Activated gamma-delta T cell treated with anti-CD3 and anti-CD28 coated beads, Interleukin-2, amount 50 U/mL, for 16 hours (primary cell): ENCODE data around the gene THSD4.

ENCODE experiments used
- DNase-seq: peaks from one replicate; pipeline ENCODE4 v3.0.0-alpha.2; 2020; ENCODE audit warnings: low read depth

The THSD4 gene

DNA sequence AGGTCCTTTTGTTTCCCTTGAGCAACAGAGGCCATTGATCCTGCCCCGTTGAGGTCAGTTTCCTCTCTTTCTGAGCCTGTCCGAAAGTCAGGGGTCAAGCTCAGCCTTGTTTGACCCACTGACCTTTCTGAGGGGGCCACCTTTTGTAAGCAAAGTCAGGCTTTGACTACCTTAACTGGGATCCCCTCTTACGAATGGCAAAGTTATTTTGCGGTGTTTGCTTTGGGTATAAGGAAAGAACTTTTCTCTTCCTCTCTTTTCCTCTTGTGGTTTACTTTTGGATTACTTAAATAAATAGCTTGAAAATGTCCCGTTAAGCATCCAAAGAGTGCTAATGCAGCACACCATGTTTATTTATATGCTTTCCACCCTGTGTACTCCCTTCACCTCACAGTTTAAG lies 340.6 kb downstream of the THSD4 start:
- no peak for DNase-seq

GRCh38 chr15:71456362-71456761 lies 341.1 kb downstream of the THSD4 start:
- DNase-seq, result no peak

GRCh38 chr15:71456811-71457210 lies 341.5 kb downstream of the THSD4 start:
- DNase-seq, result no peak

DNA sequence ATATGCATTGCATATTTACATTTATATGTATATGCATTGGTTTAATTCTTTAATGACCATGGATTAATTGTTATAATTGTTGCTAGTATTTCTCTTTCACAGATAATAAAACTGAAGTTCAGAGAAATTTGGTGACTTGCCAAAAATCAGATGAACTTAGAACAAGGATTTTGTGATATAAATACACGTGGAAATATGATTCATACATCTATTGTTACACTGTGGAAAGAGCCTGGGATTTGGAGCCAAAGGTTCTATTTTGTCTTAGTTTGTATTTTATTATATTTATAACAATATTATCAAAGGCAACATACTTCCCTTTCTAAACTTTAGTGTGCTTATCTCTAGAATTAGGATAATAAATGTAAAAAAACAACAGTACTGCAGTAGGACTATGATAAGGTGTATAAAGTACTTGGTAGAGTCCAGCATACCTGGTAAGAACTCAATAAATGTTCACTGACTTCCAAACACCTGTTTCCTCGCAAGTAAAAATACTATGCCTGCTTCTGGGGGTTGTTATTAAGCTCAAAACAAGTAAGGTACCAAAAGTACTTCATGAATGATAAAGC lies 342.9 kb downstream of the THSD4 start:
- DNase-seq, result no peak

DNA sequence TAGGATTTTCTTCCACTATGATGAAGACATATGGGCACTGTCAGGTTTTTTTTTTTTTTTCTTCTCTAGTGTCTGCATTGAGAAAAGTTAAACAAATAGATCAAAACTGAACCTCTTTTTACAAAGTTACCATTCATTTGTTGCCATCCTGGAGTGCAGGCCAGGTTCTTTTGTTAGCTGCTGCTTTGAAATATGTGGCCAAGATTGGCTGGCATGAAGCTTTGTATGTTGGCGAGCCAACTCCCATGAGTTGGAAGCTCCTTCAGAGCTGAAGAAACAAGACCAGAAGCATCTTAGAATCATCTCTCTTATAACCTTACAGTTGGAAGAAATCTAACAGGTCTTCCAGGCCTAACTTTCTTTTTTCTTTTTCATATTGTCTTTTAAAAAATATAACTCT lies 346.5 kb downstream of the THSD4 start:
- DNase-seq, result no peak

- DNase-seq, result no peak
These were observed 347.4 kb downstream of the THSD4 start for GRCh38 chr15:71462638-71463037.

- no peak for DNase-seq
These were observed 347.9 kb downstream of the THSD4 start for GRCh38 chr15:71463156-71463665.

DNA sequence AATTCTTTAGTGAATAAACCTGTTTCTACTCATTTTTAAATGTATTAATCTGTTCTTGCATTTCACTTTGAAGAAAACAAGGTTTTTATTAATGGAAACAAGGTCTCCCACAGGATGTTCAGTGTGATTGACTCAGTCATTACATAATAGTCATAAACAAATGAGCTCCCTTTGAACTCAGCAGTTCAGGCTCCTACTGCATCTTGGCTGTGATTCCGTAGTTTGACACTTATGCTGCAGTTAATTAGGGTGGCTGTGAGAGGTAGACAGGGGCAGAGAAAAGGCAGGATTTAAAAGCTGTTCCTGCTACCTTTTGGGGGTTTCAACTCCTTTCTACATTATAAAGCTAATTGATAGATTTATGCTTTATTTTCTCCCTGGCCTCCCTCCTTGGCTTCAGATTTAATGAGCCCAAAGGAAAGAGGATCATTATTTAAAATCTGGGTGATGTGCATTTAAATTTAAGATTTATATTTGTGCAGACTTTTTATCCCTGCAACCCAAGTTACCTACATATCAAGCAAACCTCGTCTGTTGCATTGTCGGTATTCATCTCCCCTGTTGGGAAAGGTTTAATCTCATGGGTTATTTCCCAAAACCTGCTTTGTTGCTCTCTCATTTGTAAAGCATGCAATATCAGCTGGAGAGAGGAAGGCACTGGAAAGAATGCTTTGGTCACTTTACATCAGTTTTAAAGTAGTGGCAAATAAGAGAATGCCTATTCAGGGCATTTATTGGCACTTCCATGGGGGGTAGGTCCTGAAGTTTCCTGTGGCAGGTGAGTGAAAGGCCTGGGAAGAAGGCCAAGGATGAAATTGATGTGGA lies 350.1 kb downstream of the THSD4 start:
- DNase-seq, result no peak

- DNase-seq, result no peak
These were observed 353.4 kb downstream of the THSD4 start for GRCh38 chr15:71468715-71469114.

GRCh38 chr15:71469413-71469812 lies 354.1 kb downstream of the THSD4 start:
- no peak for DNase-seq

- no peak for DNase-seq
These were observed 356.1 kb downstream of the THSD4 start for GRCh38 chr15:71471347-71471746.

GRCh38 chr15:71472566-71472965 lies 357.3 kb downstream of the THSD4 start:
- no peak for DNase-seq

DNA sequence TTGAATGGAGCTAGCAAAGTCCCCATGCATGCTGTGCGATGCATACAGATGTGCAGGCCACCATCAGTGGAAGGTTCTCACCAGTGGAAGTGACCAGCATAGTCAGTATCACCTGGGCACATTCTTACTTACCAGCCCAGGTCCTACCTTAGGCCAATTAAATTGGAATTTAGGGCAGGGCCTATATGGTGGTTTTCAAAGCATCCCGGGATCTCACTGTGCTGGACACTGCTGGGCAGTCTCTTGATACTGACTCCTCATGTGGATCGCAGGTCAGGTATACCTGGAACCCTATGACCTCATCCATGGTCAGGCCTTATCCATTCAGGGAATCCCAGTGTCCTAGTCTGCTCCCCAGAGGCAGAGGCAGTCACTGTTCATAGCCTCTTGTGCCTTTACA lies 358.5 kb downstream of the THSD4 start:
- no peak for DNase-seq

GRCh38 chr15:71476823-71477222 lies 361.6 kb downstream of the THSD4 start:
- DNase-seq, result no peak

DNA sequence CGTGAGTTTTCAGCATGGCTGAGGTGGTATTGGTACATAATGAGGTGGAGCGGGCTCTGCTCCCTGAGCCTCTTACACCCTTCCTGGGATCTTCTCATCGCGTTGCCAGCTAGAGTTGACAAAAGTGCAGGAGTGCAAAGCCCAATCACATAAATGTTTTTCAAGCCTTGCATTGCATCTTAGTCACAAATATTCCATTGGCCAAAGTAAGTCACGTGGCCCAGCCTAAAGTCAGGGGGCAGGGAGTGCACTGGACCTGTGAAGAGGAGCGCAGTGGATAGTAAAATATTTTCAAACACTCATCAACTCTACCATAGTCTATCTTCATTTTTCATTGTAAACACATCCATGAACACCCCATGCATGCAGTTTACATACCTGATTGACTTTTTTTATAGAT lies 365.3 kb downstream of the THSD4 start:
- no peak for DNase-seq

DNA sequence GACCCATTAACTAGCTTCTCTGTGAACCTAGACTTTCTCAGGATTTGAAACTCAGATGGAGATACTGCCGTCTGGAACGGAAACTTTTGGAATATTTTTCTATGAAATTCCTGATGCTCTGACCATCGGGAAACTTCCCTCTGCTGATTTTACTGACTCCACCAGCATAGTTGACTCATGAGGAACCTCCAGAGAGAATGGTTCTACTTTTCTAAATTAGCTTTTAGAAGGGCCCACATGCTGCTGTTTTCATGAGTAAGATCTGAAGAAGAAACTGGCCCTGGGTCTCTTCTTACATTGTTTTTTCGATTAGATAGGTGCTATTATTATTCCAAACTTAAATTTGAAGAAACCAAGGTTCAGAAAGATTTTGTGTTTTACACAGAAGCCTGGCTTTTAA lies 368.8 kb downstream of the THSD4 start:
- no peak for DNase-seq

DNA sequence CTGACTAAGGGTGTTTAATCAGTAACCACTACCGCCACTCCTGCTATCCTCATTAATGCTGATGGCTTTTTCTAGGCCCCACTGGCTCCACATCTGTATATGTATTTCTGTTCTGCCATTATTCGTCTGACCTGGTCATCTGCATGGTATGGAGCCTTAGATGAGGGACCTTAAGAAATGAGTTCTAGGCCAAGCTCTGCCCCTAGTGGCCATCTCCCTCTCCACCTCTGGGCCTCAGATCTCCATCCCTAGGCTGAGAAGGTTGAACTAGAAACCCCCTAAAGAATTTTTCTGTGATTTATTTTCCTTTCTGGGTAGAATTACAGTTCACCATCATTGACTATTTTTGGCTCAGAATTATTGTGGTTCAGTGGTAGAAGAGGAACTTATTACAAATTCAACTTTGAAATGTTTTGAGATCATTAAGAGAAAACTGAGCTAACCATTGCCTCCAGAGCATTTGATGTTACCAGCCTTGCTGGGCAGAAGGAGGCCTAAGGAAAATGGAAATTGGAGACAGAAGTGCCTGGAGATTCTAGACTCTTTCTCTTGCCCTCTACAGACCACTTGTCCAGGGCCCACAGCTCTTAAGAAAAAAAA lies 369.9 kb downstream of the THSD4 start:
- no peak for DNase-seq

GRCh38 chr15:71489570-71489969 lies 374.3 kb downstream of the THSD4 start:
- DNase-seq, result no peak

- DNase-seq, result no peak
These were observed 378.3 kb downstream of the THSD4 start for GRCh38 chr15:71493526-71493925.

DNA sequence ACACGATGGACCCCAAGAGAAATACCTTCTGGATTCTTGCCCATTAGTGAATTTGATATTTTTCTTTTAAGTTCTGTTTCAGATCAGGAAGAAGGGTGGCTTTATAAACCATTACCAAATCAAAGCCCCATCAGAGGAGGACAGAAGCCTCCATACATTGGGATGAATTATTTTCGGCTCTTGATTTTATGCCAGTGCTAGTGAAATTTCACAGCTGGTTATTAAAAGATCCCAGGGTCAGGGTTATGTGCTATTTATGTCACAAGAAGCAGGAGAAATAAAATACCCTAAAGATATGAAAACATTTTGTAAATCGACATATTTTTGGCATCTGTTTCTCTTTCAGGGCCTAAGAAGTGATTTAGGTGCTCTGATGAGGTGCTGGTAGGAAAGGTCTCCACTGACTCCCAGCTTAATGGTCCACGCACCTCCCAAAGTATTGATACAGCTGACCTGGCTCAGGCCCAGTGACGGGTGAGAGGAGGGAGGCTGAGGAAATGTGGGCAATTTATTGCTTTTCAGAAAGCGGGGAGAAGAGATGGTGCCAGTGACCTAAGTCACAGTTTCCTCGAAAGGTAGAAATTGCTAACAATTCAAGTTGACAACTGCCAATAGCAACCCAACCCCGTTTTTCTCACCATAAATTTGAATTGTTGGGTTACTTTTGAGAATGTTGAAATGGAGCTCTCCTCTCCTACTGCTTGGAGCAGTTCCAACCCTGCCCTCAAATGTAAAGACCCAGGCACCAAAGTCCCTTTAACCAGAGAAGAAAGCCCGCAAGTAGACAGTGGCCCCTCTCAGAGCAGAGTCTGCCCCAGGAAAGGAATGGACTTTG lies 379.5 kb downstream of the THSD4 start:
- no peak for DNase-seq

DNA sequence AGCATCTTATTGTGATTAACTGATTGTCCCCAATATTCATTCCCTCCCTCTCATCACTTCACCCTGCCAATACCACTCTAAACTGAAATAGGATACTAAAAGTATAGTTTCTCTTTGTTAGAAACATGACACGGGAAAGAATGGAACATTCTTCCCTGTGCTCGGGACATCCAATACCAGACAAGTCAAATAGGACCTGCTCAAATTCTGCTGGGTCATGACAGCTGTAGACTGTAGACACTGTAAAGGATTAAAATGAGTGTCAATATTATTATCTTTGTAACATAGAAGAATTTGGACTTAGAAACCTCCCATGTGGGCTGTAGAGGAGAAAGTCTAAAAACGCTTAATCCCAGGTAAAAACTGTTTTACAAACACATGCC lies 380.1 kb downstream of the THSD4 start:
- no peak for DNase-seq

- DNase-seq, result no peak
These were observed 381.2 kb downstream of the THSD4 start for GRCh38 chr15:71496336-71496955.
